Activated CD8-positive, alpha-beta memory T cell treated with anti-CD3 and anti-CD28 coated beads, Interleukin-2, amount 50 U/mL, for 1 hour (primary cell): ENCODE data around the gene FGGY.
"Not testable (repeated sequence)": the region's sequence is repeated elsewhere in the genome, so short reads cannot be mapped to it uniquely, and the experiment has no call there.

Source experiments
- DNase-seq: peaks from one replicate; pipeline ENCODE4 v3.0.0-alpha.2; 2020; ENCODE audit errors: extremely low read depth

Gene FGGY

GRCh38 chr1:59481881-59482505 is 185.1 kb downstream of the FGGY start:
- DNase-seq, result no peak

GRCh38 chr1:59482986-59483385 is 186.1 kb downstream of the FGGY start:
- no peak for DNase-seq

DNA sequence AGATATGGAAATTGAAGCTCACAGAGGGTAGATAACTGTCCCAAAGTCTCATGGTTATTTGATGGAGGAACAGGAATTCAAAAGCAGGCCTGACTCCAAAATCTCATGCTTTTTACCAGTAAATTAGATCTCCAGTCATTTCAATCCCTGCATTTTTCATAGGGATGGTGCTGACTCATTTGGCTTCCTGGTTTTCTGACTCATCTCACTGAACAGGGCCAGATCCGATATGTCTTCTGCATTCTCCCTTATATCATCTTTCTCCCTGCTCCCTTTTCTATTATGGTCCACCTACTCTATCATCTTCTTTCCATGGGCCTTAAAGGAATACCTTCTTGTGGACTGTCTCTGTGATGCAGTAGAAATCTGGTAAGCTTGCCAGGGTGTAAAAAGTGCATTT is 187.2 kb downstream of the FGGY start:
- DNase-seq, result no peak

DNA sequence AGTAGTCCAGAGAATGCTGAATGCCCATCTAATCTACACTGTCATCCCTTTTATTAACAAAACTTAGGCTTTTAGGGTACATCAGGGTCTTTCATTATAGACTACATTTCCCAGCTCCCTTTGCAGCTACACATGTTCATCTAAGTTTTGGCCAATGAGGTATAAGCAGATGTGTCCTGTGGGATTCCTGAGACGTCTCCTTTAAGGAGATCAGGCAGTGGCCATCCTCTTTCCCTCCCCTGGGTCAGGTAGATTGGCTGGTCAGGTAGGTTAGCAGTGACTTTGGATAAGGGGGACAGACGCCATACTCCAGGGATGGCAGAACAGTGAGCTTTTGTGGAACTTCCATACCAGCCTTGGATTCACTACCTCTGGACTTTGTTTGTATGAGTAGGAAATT is 188.3 kb downstream of the FGGY start:
- DNase-seq, result no peak

- DNase-seq, result no peak
Observed at GRCh38 chr1:59485949-59486348, 189.1 kb downstream of the FGGY start.

DNA sequence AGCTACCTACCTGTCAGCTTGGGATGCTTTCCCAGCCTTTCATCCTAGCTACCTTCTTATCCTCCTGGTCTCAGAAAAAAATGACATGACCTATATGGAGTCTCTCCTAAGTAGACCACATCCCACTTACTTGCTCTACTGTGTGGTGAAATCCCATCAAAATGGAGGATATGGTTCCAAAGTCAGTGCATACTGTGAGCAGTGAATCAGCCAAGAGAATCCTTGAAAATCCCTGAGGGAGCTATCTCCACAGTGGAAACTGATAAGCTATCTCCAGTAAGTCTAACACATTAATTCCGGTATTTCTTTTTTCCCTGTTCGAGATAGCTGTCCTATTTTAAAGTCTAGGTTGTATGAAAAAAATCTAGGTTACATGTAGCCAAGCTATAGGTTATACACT is 189.7 kb downstream of the FGGY start:
- DNase-seq, result no peak

DNA sequence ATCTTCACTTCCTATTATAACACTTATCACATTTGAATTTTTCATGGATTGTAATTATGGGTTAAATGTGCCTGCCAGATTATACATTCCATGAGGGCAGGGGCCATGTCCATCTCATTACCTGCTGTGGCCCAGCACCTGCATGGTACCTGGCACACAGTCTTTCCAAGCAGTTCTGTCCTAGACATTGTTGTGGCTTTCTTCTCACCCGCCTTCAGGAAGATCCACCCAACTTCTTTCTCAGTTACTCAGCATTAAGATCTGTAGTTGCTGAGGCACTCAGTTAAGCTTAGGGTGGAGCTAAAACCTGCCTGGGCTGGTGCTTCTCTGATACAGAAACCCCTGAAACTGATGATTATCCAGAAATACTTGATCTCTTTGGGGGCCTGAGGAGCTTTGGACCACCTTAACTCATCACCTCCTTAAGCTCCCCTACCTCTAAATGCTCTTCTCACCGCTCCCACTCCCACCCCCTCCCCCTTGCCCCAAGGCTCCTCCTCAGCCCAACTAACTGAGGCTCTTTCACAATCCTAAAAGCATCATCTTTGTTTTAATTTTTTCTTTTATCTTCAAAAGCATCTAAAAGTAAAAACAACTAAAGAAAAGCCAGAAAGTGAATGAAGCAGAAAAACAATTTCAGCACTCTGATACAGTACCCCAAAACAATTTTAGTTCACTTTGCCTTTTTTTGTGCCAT is 190.6 kb downstream of the FGGY start:
- no peak for DNase-seq

GRCh38 chr1:59492500-59492899 is 195.6 kb downstream of the FGGY start:
- DNase-seq, result no peak

GRCh38 chr1:59494145-59494833 is 197.4 kb downstream of the FGGY start:
- no peak for DNase-seq

DNA sequence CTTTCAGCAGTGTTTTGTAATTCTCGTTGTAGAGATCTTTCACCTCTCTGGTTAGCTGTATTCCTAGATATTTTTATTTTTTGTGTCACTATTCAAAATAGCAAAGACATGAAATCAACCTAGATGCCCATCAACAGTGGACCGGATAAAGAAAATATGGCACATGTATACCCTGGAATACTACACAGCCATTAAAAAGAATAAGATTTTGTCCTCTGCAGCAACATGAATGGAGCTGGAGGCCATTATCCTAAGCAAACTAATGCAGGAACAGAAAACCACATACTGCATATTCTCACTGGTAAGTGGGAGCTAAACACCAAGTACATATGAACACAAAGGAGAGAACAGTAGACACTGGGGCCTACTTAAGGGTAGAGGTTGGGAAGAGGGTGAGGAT is 199.3 kb downstream of the FGGY start:
- not testable (repeated sequence) for DNase-seq

- no peak for DNase-seq
Observed at GRCh38 chr1:59497616-59498015, 200.7 kb downstream of the FGGY start.

GRCh38 chr1:59498640-59499039 is 201.7 kb downstream of the FGGY start:
- DNase-seq, result no peak

- DNase-seq, result no peak
Observed at GRCh38 chr1:59499273-59499942, 202.5 kb downstream of the FGGY start.

DNA sequence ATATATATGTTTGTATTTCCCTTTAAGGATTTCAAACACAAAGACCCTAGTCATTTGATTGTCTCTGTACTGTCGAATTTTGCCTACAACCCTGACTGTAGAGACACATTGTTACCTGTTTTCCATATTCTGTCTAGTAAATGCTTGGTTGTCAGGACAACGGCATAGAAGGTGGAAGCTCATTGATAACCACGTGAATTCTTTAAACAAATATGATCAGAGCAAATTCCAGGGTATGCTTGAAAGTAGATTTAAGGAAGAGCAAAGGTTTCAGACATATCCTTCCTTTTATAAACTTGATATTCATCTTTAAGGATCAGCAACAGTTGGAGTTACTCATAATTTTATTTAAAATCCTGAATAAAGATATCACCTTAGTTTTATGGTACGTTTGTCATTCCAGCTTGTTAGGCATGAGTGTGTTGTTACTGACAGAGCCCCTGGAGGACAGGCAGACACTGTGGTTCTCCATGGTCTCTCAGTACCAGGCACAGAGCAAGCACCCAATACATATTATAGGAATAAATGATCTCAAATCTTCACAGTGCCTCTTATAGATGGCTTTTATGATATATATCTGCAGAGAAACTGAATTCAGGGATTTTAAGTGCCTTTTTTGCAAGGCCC is 203.2 kb downstream of the FGGY start:
- DNase-seq, result no peak

- DNase-seq, result no peak
Observed at GRCh38 chr1:59500950-59501742, 204.3 kb downstream of the FGGY start.

GRCh38 chr1:59502009-59502691 is 205.3 kb downstream of the FGGY start:
- no peak for DNase-seq

DNA sequence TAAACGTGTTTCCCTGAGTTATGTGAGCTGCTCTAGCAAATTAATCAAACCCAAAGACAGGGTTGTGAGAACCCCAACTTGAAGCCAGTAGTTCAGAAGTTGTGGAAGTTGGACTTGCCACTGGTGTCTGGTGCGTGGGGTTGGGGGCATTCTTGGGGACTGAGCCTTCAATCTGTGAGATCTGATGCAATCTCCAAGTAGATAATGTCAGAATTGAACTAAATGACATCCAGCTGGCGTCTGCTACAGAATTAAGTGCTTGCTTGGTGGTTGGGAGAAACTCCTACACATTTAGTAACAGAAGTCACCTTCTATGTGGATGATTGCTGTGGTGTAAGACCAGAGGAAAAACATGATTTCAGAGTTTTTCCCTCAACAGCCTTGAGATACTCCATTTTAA is 207.4 kb downstream of the FGGY start:
- DNase-seq, result no peak

DNA sequence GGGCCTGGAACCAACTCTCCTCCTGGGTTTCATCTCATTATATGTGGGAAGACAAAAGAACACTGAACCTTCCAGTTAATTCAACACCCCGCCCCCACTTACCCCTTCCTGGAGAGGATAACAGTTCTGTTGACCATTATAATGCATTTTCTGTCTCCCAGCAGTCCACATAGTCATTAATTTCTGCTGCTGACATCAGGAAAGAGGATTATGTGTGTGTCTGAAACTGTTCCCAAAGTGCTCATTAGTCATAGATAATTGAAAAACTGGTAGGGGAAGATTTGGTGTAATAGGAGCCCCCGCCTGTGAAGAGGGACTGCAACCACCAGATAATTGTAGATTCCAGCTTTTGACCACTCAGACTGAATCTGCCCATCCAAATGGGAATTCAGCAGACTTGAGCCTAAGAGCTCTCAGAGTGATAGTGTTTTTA is 208.7 kb downstream of the FGGY start:
- no peak for DNase-seq

- DNase-seq, result no peak
Observed at GRCh38 chr1:59506952-59507351, 210.1 kb downstream of the FGGY start.

DNA sequence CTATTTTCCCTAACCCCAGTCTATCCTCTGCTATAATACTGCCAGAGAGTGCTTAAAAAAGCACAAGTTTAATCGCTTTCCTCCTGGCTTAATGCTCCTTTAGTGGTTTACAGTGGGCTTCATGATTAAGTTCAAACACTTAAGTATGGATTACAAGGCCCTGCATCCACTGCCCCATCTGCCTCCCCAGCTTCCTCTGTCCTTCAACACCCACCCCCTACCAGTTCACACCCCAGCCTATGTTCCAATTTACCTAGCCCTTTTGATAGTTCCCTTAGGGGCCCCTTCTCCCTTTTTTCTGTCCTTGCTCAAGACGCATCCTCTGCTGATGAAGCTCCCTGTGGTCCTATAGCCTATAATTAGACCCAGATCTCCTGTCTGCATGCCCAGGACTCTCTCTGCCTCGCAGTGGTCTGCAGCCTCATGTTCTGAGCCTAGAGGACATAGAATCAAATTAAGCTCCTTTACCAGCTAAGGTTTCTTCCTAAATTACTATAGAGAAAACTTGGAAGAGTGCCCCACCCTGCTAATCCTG is 212.5 kb downstream of the FGGY start:
- no peak for DNase-seq
